SK-N-DZ (cell line): Measurements from ENCODE around the gene HCN2.

ENCODE experiments used
- DNase-seq: peaks from one replicate; pipeline ENCODE4 v3.0.0-alpha.2; 2015; ENCODE audit warnings: low spot score

HCN2 gene

GRCh38 chr19:651991-652390, 62.3 kb downstream of the HCN2 start:
- no peak for DNase-seq

DNA sequence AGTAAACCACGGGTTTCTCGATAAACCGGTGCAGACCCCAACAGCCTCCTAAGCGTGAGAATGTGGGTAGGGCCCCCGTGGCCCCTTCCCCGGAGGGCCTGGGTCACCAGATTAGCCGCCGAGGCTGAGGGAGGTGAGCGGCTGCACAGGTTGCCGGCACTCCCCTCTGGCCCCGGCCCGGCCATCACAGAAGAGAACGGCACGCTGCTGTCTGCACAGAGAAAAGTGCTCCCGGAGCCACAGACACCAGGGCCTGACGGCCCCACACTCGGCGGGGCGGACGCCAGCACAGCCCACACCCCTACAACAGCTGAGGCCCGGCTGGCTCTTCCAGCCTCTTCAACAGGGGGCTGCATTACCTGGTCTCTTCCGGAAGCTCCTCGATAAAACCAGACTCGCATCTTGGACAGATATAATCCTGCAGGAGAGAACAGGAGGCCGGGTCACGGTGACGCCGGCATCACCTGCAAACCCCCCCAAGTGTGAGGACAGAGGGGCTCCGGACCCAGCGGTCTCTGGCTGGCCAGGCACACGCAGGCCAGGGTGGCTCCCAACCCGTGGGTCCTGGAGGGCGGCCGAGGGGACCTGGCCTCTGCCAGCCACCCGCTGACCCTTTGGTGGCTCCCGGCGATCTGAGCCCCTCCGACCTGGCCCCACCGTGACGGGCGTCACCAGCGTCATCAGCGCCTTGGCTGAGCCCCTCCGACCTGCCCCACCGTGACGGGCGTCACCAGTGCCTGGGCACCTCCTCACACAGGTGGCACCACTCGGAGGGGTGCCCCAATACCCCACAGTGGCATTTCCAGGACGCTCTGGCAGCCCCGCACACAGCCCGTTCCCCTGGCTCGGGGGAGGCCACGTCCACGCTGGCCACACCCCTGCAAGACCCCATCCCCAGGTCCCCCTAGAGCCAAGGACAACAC, 63.0 kb downstream of the HCN2 start:
- DNase-seq = no peak

DNA sequence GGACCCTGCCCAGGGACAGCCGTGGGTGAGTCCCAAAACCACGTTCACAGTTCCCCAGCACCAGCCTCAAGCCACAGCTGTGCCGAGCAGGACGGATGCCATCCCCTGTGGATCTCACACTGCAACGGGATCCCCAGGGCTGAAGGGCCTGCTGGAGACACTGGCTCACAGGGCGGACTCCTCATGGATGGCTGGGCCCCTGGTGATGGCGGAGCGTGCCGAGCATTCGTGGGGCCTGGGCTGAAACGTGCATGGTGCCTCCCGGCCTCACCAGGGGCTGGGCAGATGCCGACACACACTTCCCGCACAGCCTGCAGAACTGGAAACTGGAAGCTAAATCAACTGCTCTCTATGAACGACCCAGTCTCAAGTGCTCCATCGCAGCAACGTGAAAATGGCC, 63.7 kb downstream of the HCN2 start:
- no peak for DNase-seq

DNA sequence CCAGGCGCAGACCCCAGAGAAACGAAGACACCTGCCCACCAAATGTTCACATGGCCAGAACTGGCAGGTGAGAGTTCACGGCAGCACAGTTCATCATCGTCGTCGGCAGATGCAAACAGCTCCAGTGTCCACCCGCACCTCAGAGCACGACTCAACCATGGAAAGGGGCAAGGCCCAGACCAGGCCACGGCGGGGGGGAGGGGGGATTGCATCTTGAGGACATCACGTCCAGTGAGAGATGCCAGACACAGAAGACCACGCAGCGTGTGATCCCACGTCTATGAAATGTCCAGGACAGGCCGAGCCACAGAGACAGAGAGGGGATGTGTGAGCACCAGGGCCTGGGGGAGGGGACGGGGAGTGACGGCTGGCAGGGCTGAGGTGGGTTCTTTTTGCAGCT, 66.0 kb downstream of the HCN2 start:
- DNase-seq = no peak

- DNase-seq = no peak
Measured at GRCh38 chr19:656751-657559, 67.3 kb downstream of the HCN2 start.

- no peak for DNase-seq
Measured at GRCh38 chr19:657611-658010, 67.9 kb downstream of the HCN2 start.

- no peak for DNase-seq
Measured at GRCh38 chr19:658059-658839, 68.6 kb downstream of the HCN2 start.

- DNase-seq = no peak
Measured at GRCh38 chr19:658916-659839, 69.5 kb downstream of the HCN2 start.

DNA sequence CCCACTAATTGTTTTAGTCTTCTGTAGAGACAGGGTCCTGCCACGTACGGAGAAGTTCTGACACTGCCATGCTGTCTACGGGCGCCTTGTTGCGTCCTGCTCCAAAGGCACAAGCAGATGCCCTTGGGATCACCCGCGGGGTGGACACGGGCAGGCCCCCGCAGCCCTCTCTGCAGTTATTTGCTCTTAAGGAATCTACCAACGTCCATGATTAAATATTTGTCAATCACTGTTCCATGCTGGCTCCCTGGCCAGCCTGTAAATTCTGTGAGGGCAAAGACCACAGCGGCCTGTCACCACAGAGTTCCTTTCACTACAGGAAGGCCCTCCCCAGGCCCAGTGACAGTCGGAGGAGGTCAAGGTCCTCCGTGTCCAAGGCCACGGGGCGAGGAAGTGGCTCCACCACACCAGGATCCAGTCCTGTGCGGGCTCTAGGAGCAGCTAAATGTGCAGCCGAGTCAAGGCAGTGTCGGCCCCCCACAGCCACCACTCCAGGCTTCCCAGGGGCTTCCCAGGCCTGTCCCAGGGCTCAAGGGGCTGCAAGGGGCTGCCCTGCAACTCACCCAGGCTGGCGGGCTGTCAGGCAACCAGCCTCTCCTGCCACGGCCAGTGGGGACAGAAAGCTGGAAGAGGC, 71.2 kb downstream of the HCN2 start:
- DNase-seq = no peak

- no peak for DNase-seq
Measured at GRCh38 chr19:661427-662196, 71.9 kb downstream of the HCN2 start.

- no peak for DNase-seq
Measured at GRCh38 chr19:662207-662961, 72.7 kb downstream of the HCN2 start.

DNA sequence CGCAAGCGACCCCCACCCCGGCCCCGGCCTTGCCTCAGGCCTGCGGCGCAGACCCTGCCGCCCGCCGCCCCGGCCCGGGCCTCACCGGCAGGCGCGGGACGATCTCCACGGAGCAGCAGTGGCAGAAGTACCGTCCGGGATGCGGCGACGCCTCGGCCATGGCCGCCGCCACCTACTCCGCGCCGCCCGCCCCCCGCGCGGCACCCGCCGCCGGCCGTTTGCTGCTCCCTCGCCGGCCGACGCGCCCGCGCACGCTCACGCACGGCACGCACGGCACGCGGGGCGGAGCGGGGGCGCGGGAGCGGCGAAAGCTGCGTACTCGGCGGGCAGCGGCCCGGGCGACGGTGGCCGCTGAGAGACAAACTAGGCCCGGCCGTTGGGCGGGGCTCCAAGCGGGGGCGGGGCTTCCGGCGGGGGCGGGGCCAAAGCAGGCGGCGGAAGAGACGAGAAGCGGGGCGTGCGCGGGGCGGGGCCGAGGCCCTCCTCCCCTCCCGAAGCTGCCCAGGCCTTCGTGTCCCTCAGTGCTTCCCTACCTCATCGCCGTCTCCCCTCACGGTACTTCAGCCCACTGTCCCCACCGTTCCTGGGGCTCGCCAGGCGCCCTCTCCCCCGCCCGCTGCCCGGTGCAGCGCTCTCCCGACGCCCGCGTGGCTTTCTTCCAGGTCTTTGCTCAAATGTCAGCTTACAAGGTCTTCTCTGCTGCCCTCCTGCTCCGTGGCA, 73.4 kb downstream of the HCN2 start, which contains the start of gene RNF126:
RNF126 (minus strand) TSS at position 253 of the 720 bp plus-strand sequence; CDS start at position 160, 93 bp downstream.
- peak; percentile 89 for DNase-seq

DNA sequence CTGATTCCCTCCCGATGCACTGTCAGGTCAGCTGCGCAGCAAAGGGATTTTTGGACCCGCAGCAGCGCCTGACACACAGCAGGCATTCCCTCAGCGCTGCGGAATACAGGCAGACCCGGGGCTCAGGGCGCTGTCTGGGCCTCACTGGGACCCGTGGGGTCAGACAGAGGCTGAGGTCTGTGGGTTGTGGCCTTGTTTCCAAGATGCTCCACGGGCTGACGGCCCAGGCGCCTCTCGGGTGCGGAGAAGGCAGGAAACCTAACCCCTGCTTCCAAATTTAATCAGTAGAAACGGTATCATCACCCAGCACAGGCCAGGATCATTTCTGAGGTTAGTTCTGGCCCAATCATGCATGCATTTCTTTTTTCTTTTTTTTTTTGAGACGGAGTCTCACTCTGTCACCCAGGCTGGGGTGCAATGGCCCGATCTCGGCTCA, 74.0 kb downstream of the HCN2 start:
- no peak for DNase-seq

DNA sequence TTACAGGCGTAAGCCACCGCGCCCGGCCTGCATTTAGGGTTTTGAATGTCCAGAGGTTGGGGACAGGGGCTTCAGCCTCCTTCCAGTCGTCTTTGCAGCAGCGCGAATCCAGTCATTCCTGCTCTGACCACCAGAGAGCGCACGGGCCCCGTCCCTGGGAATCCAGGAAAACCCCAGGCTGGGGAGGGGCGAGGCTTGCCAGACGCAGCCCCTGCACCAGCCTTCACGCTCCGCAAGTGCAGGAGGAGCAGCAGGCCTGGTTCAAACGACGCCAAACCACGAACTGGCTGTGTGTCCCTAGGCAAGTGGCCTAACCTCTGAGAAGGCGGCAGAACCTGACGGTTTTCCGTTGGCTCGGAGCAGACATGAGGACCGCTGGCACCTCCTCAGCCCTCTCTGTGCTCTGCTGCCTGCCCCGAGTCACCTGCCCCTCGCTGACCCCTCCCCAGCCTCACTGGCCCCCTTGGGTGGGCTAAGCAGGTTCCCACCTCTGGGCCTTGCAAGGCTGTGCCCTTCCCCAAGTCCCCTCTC, 75.3 kb downstream of the HCN2 start:
- peak; percentile 91 for DNase-seq
